Right kidney (tissue), 1 donor: Measurements from ENCODE around the gene MATR3.
"Not testable (repeated sequence)": the region's sequence is repeated elsewhere in the genome, so short reads cannot be mapped to it uniquely, and the experiment has no call there.

ENCODE experiments used
- DNase-seq: peaks from one replicate; pipeline ENCODE4 v3.0.0-alpha.2; 2016

Gene MATR3

GRCh38 chr5:139295346-139296057 lies 2.0 kb downstream of the MATR3 start:
- peak; percentile 31 for DNase-seq

GRCh38 chr5:139296198-139296597 lies 2.7 kb downstream of the MATR3 start:
- no peak for DNase-seq

- DNase-seq, result peak; percentile 56
These were observed 3.4 kb downstream of the MATR3 start for GRCh38 chr5:139296862-139297326.

DNA sequence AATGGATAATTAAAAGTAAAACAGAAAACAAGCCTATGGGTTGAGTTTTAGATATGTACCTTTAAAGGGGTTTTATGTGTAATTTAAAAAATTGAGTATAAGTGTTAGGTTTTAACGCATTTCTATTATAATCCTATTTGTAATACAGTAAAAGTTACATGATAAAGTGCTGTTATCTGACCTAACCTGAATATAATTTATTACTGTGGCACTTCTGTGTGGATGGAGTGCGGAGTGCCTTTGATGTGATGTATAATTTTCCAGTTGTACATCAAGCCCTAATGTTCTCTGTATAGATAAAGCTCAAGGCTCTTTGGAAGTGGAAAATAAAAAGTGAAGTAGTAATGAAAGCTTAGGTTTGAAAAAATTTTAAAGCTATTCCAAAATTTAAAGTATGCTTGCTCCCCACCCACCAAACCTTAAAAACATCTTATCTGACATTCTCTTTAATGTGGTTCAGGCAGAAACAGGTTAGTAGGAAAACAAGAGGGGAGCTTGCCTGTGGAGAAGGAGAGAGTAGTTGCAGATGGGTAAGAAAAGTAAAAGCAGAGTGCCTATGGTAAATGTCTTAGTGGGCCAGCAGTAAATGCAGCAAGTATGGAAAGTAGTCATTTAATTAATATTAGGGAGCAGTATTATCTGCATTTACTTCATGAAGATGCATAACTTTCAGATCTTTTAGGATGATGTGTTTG lies 4.0 kb downstream of the MATR3 start:
- DNase-seq, result no peak

GRCh38 chr5:139298242-139298641 lies 4.7 kb downstream of the MATR3 start:
- no peak for DNase-seq

DNA sequence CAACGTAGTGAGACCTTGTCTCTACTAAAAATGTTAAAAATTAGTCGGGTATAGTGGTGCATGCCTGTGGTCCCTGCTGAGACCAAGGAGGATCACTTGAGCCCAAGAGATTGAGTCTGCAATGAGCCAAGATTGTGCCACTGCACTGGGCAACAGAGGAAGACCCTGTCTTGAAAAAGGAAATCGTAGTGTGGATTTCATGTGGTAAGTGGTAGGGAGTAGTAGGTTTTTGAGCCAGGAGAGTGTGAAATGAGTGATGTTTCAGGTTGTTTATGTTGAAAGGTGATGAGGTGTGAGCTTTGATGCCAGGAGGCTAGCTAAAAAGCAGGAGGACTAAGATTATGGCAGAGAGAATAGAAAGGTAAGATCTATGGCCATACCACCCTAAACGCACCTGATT lies 5.9 kb downstream of the MATR3 start:
- DNase-seq, result no peak

- DNase-seq, result no peak
These were observed 8.4 kb downstream of the MATR3 start for GRCh38 chr5:139301808-139302499.

DNA sequence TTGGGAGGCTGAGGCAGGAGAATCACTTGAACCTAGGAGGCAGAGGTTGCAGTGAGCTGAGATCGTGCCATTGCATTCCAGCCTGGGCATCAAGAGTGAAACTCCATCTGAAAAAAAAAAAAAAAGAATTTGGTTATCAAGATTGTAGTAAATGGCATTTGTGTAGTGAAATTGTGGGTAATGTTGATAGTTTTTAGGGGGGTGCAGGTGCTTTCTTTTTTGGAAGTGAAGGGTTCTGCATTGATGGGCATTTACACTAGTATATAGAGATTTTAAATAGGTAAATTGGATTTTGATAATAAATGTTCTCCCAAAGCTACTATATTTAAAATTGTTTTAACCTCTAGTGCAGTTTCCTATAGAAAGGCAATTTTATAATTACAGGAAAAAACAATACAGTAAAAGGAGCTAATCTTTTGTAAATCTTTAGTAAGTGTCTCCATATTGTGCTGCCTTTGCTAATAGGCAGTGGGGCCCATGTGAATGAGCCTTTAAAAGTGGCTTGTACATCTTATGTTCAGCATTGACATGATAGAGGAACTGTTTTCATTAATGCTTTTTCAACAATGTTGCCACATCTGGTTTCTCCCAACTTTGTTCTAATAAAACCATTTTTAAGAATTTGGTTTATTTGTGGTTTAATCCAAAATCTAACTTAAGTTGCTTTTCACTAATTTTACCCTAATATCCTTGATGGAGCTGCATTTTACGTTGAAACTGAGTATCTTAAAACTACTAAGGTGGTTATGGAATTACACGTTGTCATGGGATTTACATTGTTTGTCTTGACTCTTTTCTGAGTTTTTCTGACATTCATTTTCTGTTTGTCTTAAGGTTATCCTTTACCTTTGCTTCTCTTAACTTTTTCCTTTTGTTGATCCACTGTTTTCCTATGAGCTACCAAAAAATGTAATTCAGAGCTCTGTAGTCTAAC lies 11.1 kb downstream of the MATR3 start:
- no peak for DNase-seq

DNA sequence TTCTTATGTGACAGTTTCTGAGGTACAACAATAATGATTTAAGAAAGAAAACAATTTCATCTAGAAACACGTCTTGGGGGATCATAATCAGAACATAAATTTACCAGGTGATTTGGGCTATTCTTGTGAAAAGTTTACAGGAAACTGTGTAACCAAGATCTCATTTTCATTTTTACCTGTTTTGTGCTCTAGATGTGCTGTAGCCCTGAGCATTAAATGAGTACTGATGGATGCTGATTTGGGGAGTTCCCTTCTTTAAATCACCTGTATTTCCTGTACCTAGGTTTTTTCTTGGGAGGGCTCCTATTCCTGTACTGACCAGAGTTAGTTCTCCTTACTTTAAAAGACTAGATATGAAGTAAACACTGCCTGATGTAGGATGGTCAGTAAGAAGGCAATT lies 12.7 kb downstream of the MATR3 start:
- DNase-seq, result no peak

GRCh38 chr5:139306628-139307379 lies 13.3 kb downstream of the MATR3 start:
- no peak for DNase-seq

- no peak for DNase-seq
These were observed 15.3 kb downstream of the MATR3 start for GRCh38 chr5:139308797-139309196.

DNA sequence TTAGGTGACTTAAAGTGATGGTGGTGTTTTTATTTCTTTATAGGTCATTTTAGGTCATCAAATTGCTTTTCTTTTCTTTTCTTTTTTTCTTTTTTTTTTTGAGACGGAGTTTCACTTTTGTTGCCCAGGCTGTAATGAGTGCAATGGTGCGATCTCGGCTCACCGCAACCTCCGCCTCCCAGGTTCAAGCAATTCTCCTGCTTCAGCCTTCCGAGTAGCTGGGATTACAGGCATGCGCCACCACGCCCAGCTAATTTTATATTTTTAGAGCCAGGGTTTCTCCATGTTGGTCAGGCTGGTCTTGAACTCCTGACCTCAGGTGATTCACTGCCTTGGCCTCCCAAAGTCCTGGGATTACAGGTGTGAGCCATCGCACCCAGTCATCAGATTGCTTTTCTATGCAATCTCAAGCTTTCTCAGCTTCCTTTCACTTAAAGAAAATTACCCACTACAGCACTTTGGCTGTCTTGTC lies 17.2 kb downstream of the MATR3 start:
- DNase-seq, result not testable (repeated sequence)

DNA sequence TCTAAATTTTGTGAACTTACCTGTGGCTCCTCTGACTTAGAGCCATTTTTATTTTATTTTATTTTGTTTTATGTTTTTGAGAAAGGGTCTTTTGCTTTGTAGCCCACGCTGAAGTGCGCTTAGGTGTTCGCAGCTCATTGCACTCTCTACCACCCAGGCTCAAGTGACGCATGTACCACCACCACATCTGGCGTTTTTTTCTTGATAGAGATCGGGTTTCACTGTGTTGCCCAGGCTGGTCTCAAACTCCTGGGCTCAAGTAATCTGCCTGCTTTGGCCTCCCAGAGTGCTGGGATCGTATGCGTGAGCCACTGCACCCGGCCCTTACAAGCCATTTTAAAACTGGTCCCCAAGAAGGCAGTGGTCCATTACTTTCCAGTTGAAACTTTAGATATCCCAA lies 18.5 kb downstream of the MATR3 start:
- no peak for DNase-seq

- no peak for DNase-seq
These were observed 20.7 kb downstream of the MATR3 start for GRCh38 chr5:139314276-139314675.

DNA sequence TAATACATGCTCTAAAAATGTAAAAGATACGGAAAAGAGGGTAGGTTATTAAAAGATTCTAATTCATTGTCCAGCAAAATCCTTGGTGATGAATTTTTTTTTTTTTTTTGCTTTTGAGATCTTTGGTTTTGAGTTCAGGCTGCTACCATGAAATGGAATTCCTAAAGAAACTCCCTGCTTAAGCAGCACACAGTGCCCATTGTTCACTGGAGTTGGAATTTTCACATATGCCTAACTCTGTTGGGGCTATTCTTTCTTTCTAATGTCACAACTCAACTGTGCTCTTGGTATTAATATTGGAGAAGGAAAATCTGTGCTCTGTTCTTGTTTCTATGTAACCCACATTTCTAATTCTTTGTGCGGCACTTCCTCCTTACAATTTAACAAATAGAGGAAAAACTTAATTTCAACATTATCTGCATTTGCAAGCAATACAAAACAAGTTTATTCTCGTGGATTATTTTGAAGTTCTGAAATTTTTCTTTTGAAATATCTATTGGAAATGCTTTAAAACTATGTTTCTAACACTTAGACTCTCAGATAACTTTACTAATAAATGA lies 21.6 kb downstream of the MATR3 start:
- DNase-seq, result no peak

DNA sequence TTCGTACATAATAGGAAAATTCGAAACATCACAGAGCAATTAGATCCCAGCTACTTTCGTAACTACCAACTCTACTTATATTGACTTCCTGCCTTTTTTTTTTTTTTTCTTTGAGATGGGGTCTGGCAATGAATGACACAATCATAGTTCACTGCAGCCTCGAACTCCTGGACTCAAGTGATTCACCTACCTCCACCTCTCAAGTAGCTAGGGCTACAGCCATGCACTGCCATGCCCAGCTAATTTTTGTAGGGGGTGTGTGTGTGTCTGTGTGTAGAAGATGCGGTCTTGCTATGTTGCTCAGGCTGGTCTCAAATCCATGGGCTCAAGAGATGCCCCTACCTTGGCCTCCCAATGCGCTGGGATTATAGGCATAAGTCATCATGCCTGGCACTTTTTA lies 42.3 kb downstream of the MATR3 start:
- no peak for DNase-seq

DNA sequence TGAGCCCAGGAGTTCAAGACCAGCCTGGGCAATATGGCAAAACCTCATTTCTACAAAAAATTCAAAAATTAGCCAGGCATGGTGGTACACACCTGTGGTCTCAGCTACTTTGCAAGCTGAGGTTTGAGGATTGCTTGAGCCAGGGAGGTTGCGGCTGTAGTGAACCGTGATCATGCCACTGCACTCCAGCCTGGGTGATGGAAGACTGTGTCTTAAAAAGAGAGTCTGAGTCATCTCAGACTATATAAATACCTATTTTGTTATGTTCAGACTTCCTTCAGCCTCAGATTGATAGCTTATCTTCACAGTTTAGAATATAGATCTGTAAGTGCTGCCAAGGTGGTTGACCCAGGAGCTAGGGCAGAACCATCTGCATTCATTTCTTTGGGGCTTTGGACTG lies 46.5 kb downstream of the MATR3 start:
- DNase-seq, result no peak

GRCh38 chr5:139341187-139341688 lies 47.7 kb downstream of the MATR3 start:
- DNase-seq, result no peak

DNA sequence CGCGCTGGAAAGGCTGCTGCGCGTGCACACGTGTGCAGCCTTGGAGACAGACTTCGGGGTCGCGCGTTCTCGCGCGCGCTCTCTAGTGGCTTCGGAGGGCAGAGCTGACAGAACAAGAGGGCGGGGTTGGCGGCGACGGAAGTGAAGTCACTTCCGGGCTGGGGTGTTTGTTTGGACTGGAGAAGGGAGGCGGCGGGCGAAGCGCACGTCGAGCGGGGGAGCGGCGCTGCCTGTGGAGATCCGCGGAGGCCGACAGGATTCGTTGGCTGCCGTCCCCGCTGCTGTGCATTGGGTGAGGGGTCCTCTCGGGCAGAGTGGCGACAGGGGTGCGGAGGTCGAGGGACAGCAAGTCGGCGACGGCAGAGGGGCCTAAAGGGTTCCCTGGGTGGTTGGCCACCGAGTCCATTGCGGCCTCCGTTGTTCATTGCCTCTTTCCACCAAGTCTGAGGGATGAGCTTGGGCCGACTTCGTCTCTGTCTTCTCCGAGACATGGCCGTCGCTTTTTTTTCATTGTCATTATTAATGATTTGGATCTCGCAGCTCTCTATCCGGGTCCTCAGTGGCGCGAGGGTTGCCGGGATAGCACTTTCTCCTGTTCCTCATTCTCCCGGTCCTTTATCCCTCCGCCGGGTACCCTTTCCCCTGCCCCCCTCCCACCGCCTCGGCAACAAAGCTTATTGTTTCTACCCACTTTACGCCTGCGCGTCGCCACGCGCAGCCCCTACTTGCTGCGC lies 48.3 kb downstream of the MATR3 start, which contains the start of gene PAIP2:
Gene PAIP2, plus strand, starts transcription at position 166 of the 734 bp plus-strand sequence. CDS start 21,931 bp downstream, outside the sequence.
- DNase-seq, result peak; percentile 97

DNA sequence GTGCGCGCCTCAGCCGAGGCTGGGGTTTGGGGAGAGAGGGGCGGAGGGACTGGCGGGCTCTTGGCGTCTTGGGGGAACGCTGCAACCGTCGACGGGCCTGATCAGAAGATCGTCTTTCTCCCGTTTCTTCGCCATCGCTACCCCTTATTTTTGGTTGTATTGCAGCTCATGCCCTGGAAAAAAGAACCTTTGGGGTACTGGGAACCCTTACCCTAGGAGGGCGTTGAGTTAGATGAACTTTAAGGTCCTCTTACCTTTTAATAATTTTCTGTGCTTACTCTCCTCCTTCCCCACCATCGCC lies 48.8 kb downstream of the MATR3 start:
- DNase-seq, result no peak
